Smooth muscle cell (in vitro differentiated cells): ENCODE measurements around the gene PPM1N. TPM values are rescaled to one million over a fixed set of nuclear protein-coding genes. Genes with fewer than 3 reads are reported as not detected.

Experiments used
- DNase-seq: peaks from one replicate; lab custom pipeline; 2025; ENCODE audit not compliant: unreplicated experiment; lab: John Stamatoyannopoulos, UW
- H2AFZ ChIP-seq: fragments of 200-600 bp; sonication (generic); 2 replicates; pipeline ENCODE4 v1.6.0; 2016; ENCODE audit warnings: antibody characterized with exemption, low read depth, mild to moderate bottlenecking
- H3F3A ChIP-seq: fragments of 200-600 bp; sonication (generic); 2 replicates; pipeline ENCODE4 v1.6.0; 2017; ENCODE audit warnings: antibody characterized with exemption, low read depth
- H3K27ac ChIP-seq: fragments of 200-600 bp; sonication (generic); 2 replicates; pipeline ENCODE4 v1.5.1; 2016; ENCODE audit warnings: low read depth, mild to moderate bottlenecking
- H3K27me3 ChIP-seq: fragments of 200-600 bp; sonication (generic); 2 replicates; pipeline ENCODE4 v1.6.1; 2016; ENCODE audit warnings: low read depth, mild to moderate bottlenecking
- H3K36me3 ChIP-seq: fragments of 200-600 bp; sonication (generic); 2 replicates; pipeline ENCODE4 v1.5.1; 2016; ENCODE audit warnings: low read depth
- H3K4me1 ChIP-seq: fragments of 200-600 bp; sonication (generic); 2 replicates; pipeline ENCODE4 v1.5.1; 2016; ENCODE audit warnings: low read depth
- H3K4me2 ChIP-seq: fragments of 200-600 bp; sonication (generic); 2 replicates; pipeline ENCODE4 v1.6.0; 2016; ENCODE audit warnings: mild to moderate bottlenecking
- H3K4me3 ChIP-seq: fragments of 200-600 bp; sonication (generic); 2 replicates; pipeline ENCODE4 v1.5.1; 2016; ENCODE audit warnings: mild to moderate bottlenecking
- H3K79me2 ChIP-seq: fragments of 200-600 bp; sonication (generic); 2 replicates; pipeline ENCODE4 v1.6.0; 2016; ENCODE audit warnings: low read depth, mild to moderate bottlenecking
- H3K9ac ChIP-seq: fragments of 200-600 bp; sonication (generic); 2 replicates; pipeline ENCODE4 v1.6.0; 2016; ENCODE audit warnings: low read depth
- H3K9me3 ChIP-seq: fragments of 200-600 bp; sonication (generic); replicated peaks from 2 replicates; pipeline ENCODE4 v1.5.1; 2016; ENCODE audit warnings: low read depth
- H4K20me1 ChIP-seq: fragments of 200-600 bp; sonication (generic); 2 replicates; pipeline ENCODE4 v1.6.0; 2016; ENCODE audit warnings: low read depth
- CTCF ChIP-seq: fragments of 200-600 bp; sonication (generic); IDR thresholded peaks from 2 replicates; pipeline ENCODE4 v1.5.1; 2017; ENCODE audit warnings: borderline replicate concordance, mild to moderate bottlenecking, antibody characterized with exemption; ENCODE audit not compliant: insufficient read depth, poor library complexity, severe bottlenecking
- WGBS: methylation state at CpG from one replicate; pipeline ENCODE4 v1.1.7; 2016; ENCODE audit warnings: low lambda C conversion rate; 5-methylcytosine and 5-hydroxymethylcytosine counted together
- polyA plus RNA-seq: library from polyadenylated mRNA; unstranded; fragments of >200 nt; fragmentation: Nextera tagmentation; extraction: Ambion mirVana; gene quantifications from 2 replicates; pipeline ENCODE4 v1.2.1, GENCODE V29; 2016
- total RNA-seq: library from RNA; depleted of rRNA; stranded (reverse); fragments of >200 nt; gene quantifications from 2 replicates; pipeline ENCODE4 v1.2.3, GENCODE V29; 2014

The PPM1N gene
- total and polyA plus RNA-seq, 2 experiments from 2014 or later = 0.16 to 0.58 TPM

- H3K4me1 ChIP-seq = peaks cover 5% of the 10 kb centered on the region
- no peaks in the 10 kb centered on the region for H4K20me1 ChIP-seq
- peak overlapping the region; percentile 100 for H3K9ac ChIP-seq
- peak overlapping the region; percentile 57 for H3K4me3 ChIP-seq
- no peak for DNase-seq
- WGBS = 34% methylated on average over 17 of the region's 28 CpGs
- no peaks in the 10 kb centered on the region for H3K36me3 ChIP-seq
- no peaks in the 10 kb centered on the region for H3K9me3 ChIP-seq
- H3F3A ChIP-seq = peaks cover 3% of the 10 kb centered on the region
- H3K79me2 ChIP-seq = no peaks in the 10 kb centered on the region
- no peak for TF ChIP-seq CTCF
- H2AFZ ChIP-seq = no peak overlapping the region
- peak overlapping the region; percentile 99 for H3K27ac ChIP-seq
- no peaks in the 10 kb centered on the region for H3K27me3 ChIP-seq
- H3K4me2 ChIP-seq = peak overlapping the region; percentile 89
These were observed 47.0 kb upstream of the PPM1N start for GRCh38 chr19:45451131-45451849.

- no peaks in the 10 kb centered on the region for H3K9me3 ChIP-seq
- peaks cover 3% of the 10 kb centered on the region for H3F3A ChIP-seq
- H3K36me3 ChIP-seq = no peaks in the 10 kb centered on the region
- no peak for TF ChIP-seq CTCF
- peak overlapping the region; percentile 99 for H3K27ac ChIP-seq
- H3K4me1 ChIP-seq = peaks cover 5% of the 10 kb centered on the region
- H3K9ac ChIP-seq = peak overlapping the region; percentile 100
- DNase-seq = no peak
- peak overlapping the region; percentile 89 for H3K4me2 ChIP-seq
- H2AFZ ChIP-seq = no peak overlapping the region
- H3K4me3 ChIP-seq = no peak overlapping the region
- no peaks in the 10 kb centered on the region for H3K27me3 ChIP-seq
- H3K79me2 ChIP-seq = no peaks in the 10 kb centered on the region
- WGBS = 88% methylated on average over 12 of the region's 12 CpGs
- H4K20me1 ChIP-seq = no peaks in the 10 kb centered on the region
These were observed 46.3 kb upstream of the PPM1N start for GRCh38 chr19:45451850-45452387.

- peak overlapping the region; percentile 95 for H3K9ac ChIP-seq
- TF ChIP-seq CTCF = no peak
- WGBS = 2% methylated on average over 27 of the region's 27 CpGs
These were observed 42.3 kb upstream of the PPM1N start for GRCh38 chr19:45455707-45456499.

More at GRCh38 chr19:45455707-45456499, 42.3 kb upstream of the PPM1N start:
- Histone ChIP-seq H3K4me3 (no peak overlapping the region), H3K4me1 (no peaks in the 10 kb centered on the region), H3K4me2 (peak overlapping the region; percentile 74), H3F3A (peaks cover 3% of the 10 kb centered on the region), H3K79me2 (no peaks in the 10 kb centered on the region), H3K27ac (peak overlapping the region; percentile 99), H3K27me3 (no peaks in the 10 kb centered on the region), H3K9me3 (no peaks in the 10 kb centered on the region), H3K36me3 (no peaks in the 10 kb centered on the region), H2AFZ (no peak overlapping the region), H4K20me1 (no peaks in the 10 kb centered on the region)
- peak; percentile 89 for DNase-seq
